22Rv1 (cell line): ENCODE measurements around the gene GTF2A1.

Experiments used
- CTCF ChIP-seq: fragments of 450-650 bp; IDR thresholded peaks from 2 replicates; pipeline ENCODE4 v1.5.1; 2017; ENCODE audit warnings: mild to moderate bottlenecking
- ZFX ChIP-seq: fragments of 450-650 bp; IDR thresholded peaks from 2 replicates; pipeline ENCODE4 v1.6.1; 2017; ENCODE audit warnings: antibody characterized with exemption, borderline replicate concordance

- TF ChIP-seq CTCF = no peak
- no peak for TF ChIP-seq ZFX
Measured at GRCh38 chr14:81246461-81247270, 25.9 kb upstream of the GTF2A1 start.
